NCI-H446 (cell line): ENCODE measurements around the gene SLC19A1.

Experiments used
- DNase-seq, 2 experiments: peaks; one replicate each; lab custom pipeline; 2025; lab: John Stamatoyannopoulos, UW

Gene SLC19A1

GRCh38 chr21:45466330-45467220 is 75.7 kb downstream of the SLC19A1 start:
- DNase-seq, result no peak

DNA sequence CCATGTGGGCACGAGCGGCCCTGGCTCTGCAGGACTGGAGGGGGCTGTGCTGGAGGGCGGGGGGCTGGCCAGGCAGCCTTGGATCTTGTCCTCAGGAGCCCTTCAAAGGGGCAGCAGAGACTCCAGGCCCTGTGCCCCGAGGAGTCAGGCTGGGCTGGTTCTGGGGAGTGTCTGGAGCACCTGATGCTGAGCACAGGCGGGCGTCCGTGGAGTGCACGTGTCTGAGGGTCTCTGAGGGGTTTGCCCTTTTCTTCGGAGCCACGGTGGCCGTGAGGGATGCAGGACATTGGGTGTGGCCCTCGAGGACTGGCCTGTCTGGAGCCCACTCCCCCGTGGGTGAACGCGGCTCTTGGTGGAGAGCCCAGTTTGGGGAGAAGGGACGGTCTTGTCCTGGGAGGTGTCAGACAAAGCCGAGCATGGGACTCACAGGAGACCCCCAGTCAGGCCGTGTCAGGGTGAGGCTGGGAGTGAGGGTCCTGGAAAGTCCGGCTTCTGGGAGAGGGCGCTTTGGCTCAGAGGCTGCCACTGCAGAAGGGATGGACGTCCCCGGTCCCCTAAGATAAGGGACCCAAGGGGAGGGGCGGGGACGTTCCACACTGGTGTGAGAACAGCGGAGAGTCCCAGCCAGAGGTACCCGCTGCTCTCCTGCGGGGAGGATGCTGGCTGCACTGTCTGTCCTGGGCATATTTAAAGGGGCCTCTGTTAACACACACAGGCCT is 76.5 kb downstream of the SLC19A1 start:
- no peak for DNase-seq

- no peak for DNase-seq
Measured at GRCh38 chr21:45465105-45465504, 77.1 kb downstream of the SLC19A1 start.

- DNase-seq, result no peak
Measured at GRCh38 chr21:45464309-45464708, 77.9 kb downstream of the SLC19A1 start.

DNA sequence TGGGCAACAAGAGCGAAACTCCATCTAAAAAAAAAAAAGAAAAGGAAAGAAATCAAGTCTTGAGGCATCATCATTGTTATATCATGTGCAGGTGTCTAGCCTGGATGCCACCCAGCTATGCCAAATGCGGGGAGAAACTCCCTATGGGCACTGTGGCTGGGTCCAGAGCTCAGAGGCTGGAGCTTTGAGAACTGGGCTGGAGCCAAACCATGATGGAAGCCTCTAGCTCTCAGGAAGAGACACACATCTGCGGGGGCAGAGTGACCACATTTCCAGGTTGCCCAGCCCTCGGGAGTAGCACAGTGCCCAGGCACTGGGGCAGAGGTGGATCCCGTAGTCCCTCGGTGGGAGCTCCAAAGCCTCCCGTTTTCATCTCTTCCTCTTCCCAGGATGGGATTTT is 78.4 kb downstream of the SLC19A1 start:
- DNase-seq, result no peak

DNA sequence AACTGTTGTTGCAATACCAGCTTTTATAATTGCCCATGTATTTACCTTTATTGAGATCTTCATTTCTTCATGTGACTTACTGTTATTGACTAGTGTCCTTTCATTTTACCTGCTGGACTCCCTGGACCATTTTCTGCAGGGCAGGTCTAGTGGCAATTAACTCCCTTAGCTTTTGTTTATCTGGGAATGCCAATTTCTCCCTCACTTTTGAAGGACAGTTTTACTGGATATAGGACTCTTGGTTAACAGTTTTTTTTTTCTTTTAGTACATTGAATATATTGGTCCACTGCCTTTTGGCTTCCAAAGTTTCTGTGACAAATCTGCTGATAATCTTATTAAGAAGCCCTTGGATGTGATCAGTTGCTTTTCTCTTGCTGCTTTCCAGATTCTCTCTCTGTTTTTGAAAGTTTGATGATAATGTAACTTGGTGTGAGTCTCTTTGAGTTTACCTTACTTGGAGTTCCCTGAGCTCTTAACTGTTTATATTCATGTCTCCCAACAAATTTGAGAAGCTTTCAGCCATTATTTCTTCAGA is 80.4 kb downstream of the SLC19A1 start:
- no peak for DNase-seq

- no peak for DNase-seq
Measured at GRCh38 chr21:45461369-45461750, 80.9 kb downstream of the SLC19A1 start.

GRCh38 chr21:45460611-45461368 is 81.5 kb downstream of the SLC19A1 start:
- no peak for DNase-seq

- no peak for DNase-seq
Measured at GRCh38 chr21:45460011-45460565, 82.2 kb downstream of the SLC19A1 start.

DNA sequence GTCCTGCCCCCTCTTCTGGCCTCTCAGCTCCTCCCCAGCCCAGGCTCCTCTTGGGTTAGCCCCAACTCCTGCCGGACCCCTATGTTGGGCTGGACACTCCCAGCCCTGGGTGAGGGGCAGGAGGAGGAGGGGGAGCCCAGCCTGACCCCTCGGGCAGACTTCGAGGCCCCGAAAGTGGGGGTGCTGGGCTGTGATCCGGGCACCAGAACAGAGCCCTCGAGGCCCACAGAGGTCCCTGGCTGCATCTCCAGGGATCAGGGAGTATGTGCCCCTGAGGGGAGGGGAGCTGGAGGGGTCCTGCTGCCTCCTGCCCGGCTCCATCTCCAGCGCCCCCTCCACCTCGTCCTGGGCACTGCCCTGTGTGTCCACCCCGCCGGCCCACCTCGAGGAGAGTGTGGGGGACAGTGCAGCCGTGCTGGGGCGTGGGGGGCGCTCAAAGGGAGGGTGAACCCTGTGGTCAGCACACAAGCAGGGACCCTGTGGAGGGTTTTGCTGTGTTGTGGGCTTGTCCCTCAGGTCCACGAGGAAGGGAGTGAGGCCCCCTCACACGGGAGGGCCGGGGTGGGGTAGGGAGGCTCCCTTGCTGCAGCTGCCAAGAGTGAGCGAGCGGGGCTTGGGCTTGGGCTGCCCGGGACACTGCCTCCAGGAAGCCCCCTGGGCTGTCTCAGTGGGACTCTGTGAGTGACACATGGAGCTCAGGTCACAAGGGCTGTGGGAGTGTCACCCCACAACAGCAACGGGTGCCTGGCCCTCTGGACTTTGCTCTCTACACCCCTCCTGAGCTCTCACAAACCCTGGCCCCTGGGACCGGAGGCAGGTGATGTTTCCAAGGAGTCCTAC is 82.8 kb downstream of the SLC19A1 start:
- DNase-seq, result no peak

- no peak for DNase-seq
Measured at GRCh38 chr21:45458281-45459170, 83.7 kb downstream of the SLC19A1 start.

DNA sequence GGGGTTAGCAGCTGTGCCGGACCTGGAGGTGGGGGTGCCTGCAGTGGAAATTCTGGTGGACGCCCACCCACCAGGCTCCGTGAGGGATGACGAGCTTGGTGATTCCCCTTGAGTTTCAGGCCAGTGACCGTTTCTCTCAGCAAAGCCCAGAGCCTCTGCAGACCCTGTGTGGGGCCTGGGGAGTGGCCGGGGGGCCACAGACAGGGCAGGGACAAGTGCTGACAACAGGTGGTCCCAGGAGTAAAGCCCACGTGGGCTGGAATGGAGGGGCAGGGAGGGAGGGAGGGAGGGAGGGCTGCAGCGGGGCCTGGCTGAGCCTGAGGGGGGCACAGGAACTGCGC is 84.4 kb downstream of the SLC19A1 start:
- no peak for DNase-seq

DNA sequence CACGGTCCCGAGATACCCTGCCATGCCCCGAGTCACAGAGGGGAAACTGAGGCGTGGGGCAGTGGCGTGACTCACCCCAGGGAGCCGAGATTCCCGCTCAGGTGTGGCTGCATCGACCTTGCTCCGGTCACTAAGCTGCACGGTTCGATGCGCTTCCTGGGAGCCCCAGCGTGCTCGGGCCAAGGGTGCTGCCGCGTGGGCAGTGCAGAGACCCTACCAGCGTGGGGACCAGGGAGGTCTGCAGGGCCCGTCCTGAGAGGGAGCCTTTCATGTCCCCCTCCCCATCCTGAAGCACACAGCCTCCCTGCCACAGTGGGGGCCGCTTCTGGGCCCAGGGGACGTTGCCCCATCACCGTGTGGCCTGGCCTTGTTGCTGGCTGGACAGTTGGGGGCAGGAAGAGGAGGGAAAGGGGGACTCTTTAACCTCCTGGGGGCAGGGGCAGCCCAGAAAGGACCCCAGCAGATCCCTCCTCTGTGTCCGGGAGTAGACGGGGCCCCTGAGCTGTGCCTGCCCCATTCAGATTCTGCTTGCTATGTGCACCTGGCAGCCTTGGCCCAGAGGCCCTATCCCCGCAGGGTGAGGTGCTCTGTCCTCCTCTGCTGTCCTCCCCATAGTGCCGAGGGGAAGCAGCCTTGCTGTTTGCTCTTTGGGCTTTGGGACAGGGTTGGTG is 84.9 kb downstream of the SLC19A1 start:
- no peak for DNase-seq

DNA sequence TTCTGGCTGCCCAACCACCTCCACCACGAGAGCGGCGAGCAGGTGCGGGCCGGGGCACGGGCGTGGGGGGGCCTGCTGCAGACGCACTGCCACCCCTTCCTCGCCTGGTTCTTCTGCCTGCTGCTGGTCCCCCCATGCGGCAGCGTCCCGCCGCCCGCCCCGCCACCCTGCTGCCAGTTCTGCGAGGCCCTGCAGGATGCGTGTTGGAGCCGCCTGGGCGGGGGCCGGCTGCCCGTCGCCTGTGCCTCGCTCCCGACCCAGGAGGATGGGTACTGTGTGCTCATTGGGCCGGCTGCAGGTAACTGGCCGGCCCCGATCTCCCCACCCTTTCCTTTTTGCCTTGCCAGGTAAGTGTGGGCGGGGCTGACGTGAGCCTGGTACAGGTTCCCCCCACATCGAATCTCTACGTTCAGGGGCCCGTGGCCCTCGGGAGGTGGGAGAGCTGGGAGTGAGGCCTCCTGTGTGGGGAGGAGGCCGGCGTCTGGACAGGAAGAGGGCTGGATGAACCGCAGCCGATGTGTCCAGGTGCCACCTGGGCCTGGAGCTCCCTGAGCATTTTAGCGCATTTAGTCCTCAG is 85.6 kb downstream of the SLC19A1 start:
- DNase-seq, result no peak

GRCh38 chr21:45455674-45456583 is 86.3 kb downstream of the SLC19A1 start:
- no peak for DNase-seq

- DNase-seq, result no peak
Measured at GRCh38 chr21:45454926-45455673, 87.1 kb downstream of the SLC19A1 start.
